GM23248 (cell line): ENCODE measurements around the gene GRIN3A.

Source experiments
- EZH2 ChIP-seq: fragments of 200-600 bp; sonication (generic); IDR thresholded peaks from 2 replicates; pipeline ENCODE4 v1.6.1; 2018; ENCODE audit warnings: antibody characterized with exemption, mild to moderate bottlenecking; ENCODE audit not compliant: insufficient read depth, poor library complexity, severe bottlenecking
- EZH2phosphoT487 ChIP-seq: fragments of 200-600 bp; sonication (generic); IDR thresholded peaks from 2 replicates; pipeline ENCODE4 v1.6.1; 2018; ENCODE audit warnings: antibody characterized with exemption, moderate library complexity, mild to moderate bottlenecking, low read depth; ENCODE audit not compliant: insufficient read depth

GRCh38 chr9:101566904-101567724 lies 171.3 kb downstream of the GRIN3A start:
- TF ChIP-seq EZH2 (no peak), EZH2phosphoT487 (no peak)
